H9 (cell line): ENCODE results near the gene WNT7B. TPM values are rescaled to one million over a fixed set of nuclear protein-coding genes. Genes with fewer than 3 reads are reported as not detected.

ENCODE experiments used
- DNase-seq: peaks from one replicate; pipeline ENCODE4 v3.0.0-alpha.2; 2017
- H2AFZ ChIP-seq: one replicate; pipeline ENCODE4 v1.6.1; 2013; ENCODE audit warnings: mild to moderate bottlenecking, low read length, control low read depth, moderate library complexity
- H2AK5ac ChIP-seq: 2 replicates; pipeline ENCODE4 v1.6.1; 2013; ENCODE audit warnings: low read length, control low read depth, mixed read lengths; ENCODE audit not compliant: insufficient read length
- H2BK120ac ChIP-seq: one replicate; pipeline ENCODE4 v1.6.1; 2013; ENCODE audit warnings: low read depth, mild to moderate bottlenecking, low read length, control low read depth, inconsistent platforms; ENCODE audit not compliant: poor library complexity, severe bottlenecking
- H2BK12ac ChIP-seq: 2 replicates; pipeline ENCODE4 v1.6.1; 2013; ENCODE audit warnings: low read length, control low read depth, mixed read lengths, low read depth; ENCODE audit not compliant: insufficient read length
- H2BK15ac ChIP-seq: 2 replicates; pipeline ENCODE4 v1.6.1; 2013; ENCODE audit warnings: low read depth, low read length, control low read depth
- H2BK20ac ChIP-seq: one replicate; pipeline ENCODE4 v1.6.1; 2013; ENCODE audit warnings: low read depth, mild to moderate bottlenecking, low read length, control low read depth, inconsistent platforms; ENCODE audit not compliant: poor library complexity, severe bottlenecking
- H2BK5ac ChIP-seq: 2 replicates; pipeline ENCODE4 v1.6.1; 2013; ENCODE audit warnings: low read length, control low read depth, mixed read lengths; ENCODE audit not compliant: insufficient read length
- H3K14ac ChIP-seq: 2 replicates; pipeline ENCODE4 v1.6.1; 2013; ENCODE audit warnings: low read length, control low read depth; ENCODE audit not compliant: insufficient read depth
- H3K18ac ChIP-seq: 2 replicates; pipeline ENCODE4 v1.6.1; 2013; ENCODE audit warnings: low read depth, mild to moderate bottlenecking, mixed read lengths, low read length, control low read depth; ENCODE audit not compliant: insufficient read length
- H3K23ac ChIP-seq: 2 replicates; pipeline ENCODE4 v1.6.1; 2013; ENCODE audit warnings: low read length, control low read depth, mixed read lengths, low read depth; ENCODE audit not compliant: insufficient read length
- H3K23me2 ChIP-seq: 2 replicates; pipeline ENCODE4 v1.6.1; 2013; ENCODE audit warnings: low read depth, mild to moderate bottlenecking, mixed read lengths, low read length, control low read depth; ENCODE audit not compliant: insufficient read length, poor library complexity, severe bottlenecking
- H3K27ac ChIP-seq: 2 replicates; pipeline ENCODE4 v1.5.1; 2013; ENCODE audit warnings: low read length, control low read depth, mixed read lengths, low read depth; ENCODE audit not compliant: insufficient read length
- H3K27me3 ChIP-seq: 2 replicates; pipeline ENCODE4 v1.6.1; 2013; ENCODE audit warnings: low read length, control low read depth, inconsistent platforms; ENCODE audit not compliant: insufficient read depth
- H3K4ac ChIP-seq: 2 replicates; pipeline ENCODE4 v1.6.1; 2013; ENCODE audit warnings: low read depth, mild to moderate bottlenecking, control low read depth, inconsistent platforms, low read length, moderate library complexity
- H3K4me1 ChIP-seq: 2 replicates; pipeline ENCODE4 v1.6.1; 2013; ENCODE audit warnings: low read length, control low read depth, inconsistent platforms; ENCODE audit not compliant: insufficient read depth
- H3K4me2 ChIP-seq: 2 replicates; pipeline ENCODE4 v1.6.1; 2013; ENCODE audit warnings: low read length, control low read depth, mixed read lengths; ENCODE audit not compliant: insufficient read length, insufficient read depth
- H3K56ac ChIP-seq: 2 replicates; pipeline ENCODE4 v1.6.1; 2013; ENCODE audit warnings: low read depth, mild to moderate bottlenecking, mixed read lengths, low read length, control low read depth; ENCODE audit not compliant: insufficient read length
- H3K79me1 ChIP-seq: 2 replicates; pipeline ENCODE4 v1.6.1; 2013; ENCODE audit warnings: low read depth, mild to moderate bottlenecking, moderate library complexity, low read length, control low read depth, inconsistent platforms; ENCODE audit not compliant: insufficient read depth, poor library complexity, severe bottlenecking
- H3K79me2 ChIP-seq: 2 replicates; pipeline ENCODE4 v1.6.1; 2013; ENCODE audit warnings: low read length, control low read depth, inconsistent platforms; ENCODE audit not compliant: insufficient read depth
- H3K9ac ChIP-seq: 2 replicates; pipeline ENCODE4 v1.6.1; 2013; ENCODE audit warnings: low read length, control low read depth, mixed read lengths; ENCODE audit not compliant: insufficient read length; ENCODE audit errors: extremely low read depth
- H3K9me3 ChIP-seq: one replicate; pipeline ENCODE4 v1.6.1; 2013; ENCODE audit warnings: low read depth, low read length, inconsistent platforms; ENCODE audit not compliant: control insufficient read depth
- H3T11ph ChIP-seq: one replicate; pipeline ENCODE4 v1.6.1; 2013; ENCODE audit warnings: mild to moderate bottlenecking, low read length, control low read depth, inconsistent platforms
- H4K20me1 ChIP-seq: one replicate; pipeline ENCODE4 v1.6.1; 2013; ENCODE audit not compliant: control insufficient read depth, insufficient read length, insufficient read depth
- H4K5ac ChIP-seq: 2 replicates; pipeline ENCODE4 v1.6.1; 2013; ENCODE audit warnings: low read depth, mild to moderate bottlenecking, mixed read lengths, low read length, control low read depth; ENCODE audit not compliant: insufficient read length
- H4K8ac ChIP-seq: replicated peaks from 2 replicates; pipeline ENCODE4 v1.6.1; 2013; ENCODE audit warnings: low read length, control low read depth, mixed read lengths, low read depth; ENCODE audit not compliant: insufficient read length
- H4K91ac ChIP-seq: 2 replicates; pipeline ENCODE4 v1.6.1; 2013; ENCODE audit warnings: low read depth, mild to moderate bottlenecking, moderate library complexity, mixed read lengths, low read length, control low read depth; ENCODE audit not compliant: insufficient read length
- H3K27ac Mint-ChIP-seq, 3 experiments: 2 replicates in 2 of 3; 3 replicates in 1 of 3; pipeline ENCODE4 v1.8.0; 2020 to 2021; ENCODE audit warnings: mixed read lengths in 3 of 3, mild to moderate bottlenecking in 1 of 3, moderate library complexity in 1 of 3
- H3K27me3 Mint-ChIP-seq: 2 replicates; pipeline ENCODE4 v1.8.0; 2021; ENCODE audit warnings: low read depth, mild to moderate bottlenecking, moderate library complexity, mixed read lengths
- H3K36me3 Mint-ChIP-seq, 3 experiments: 2 replicates in 2 of 3; 3 replicates in 1 of 3; pipeline ENCODE4 v1.8.0; 2020 to 2021; ENCODE audit warnings: low read depth in 3 of 3, mixed read lengths in 3 of 3; ENCODE audit not compliant: insufficient read depth in 1 of 3
- H3K4me1 Mint-ChIP-seq, 2 experiments: 2 replicates each; pipeline ENCODE4 v1.8.0; 2020; ENCODE audit warnings: mixed read lengths in 2 of 2
- H3K4me3 Mint-ChIP-seq, 2 experiments: 2 replicates in 1 of 2; 3 replicates in 1 of 2; pipeline ENCODE4 v1.8.0; 2020 to 2021; ENCODE audit warnings: mild to moderate bottlenecking in 2 of 2, mixed read lengths in 2 of 2, moderate library complexity in 1 of 2
- H3K9me3 Mint-ChIP-seq, 2 experiments: 2 replicates in 1 of 2; 3 replicates in 1 of 2; pipeline ENCODE4 v1.8.0; 2020; ENCODE audit warnings: mild to moderate bottlenecking in 2 of 2, mixed read lengths in 2 of 2, moderate library complexity in 1 of 2
- WGBS: extraction: QIAGEN DNeasy Blood & Tissue Kit; methylation state at CpG from one replicate; pipeline ENCODE4 v1.1.7; 2013; ENCODE audit warnings: missing lambda C conversion rate, low lambda C conversion rate, mixed read lengths; ENCODE audit not compliant: insufficient read length; ENCODE audit errors: extremely low coverage; 5-methylcytosine and 5-hydroxymethylcytosine counted together
- total RNA-seq: library from RNA; stranded (reverse); gene quantifications from 2 replicates; pipeline ENCODE4 v1.2.1, GENCODE V29; 2021
- TF ChIP-seq, protein P1 (sequence below): fragments of 200-600 bp; sonication (generic); conservative IDR thresholded peaks from 3 replicates; pipeline ENCODE4 v1.8.0; 2021; ENCODE audit warnings: antibody characterized with exemption, mild to moderate bottlenecking

Gene WNT7B
- total RNA-seq, 1 experiment from 2014 or later: 0.09 TPM

DNA sequence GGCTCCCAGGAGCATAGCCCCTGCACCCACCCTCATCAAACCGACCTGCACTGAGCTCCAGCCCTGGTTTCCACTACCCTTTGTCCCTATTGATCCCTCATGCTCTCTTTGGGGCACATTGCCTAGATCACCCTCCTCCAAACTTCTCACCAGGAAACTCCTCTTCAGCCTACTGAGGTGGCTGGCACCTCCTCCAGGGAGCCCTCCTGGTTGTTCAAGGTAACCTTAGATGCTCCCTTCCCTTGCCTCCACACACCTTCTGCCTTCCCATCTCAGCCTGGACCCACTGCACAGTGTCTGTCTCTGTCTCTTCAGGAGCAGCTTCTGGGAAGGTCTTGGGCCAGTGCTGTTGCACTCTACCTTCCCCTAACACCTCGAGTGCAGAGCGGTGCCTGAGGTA lies 15.8 kb upstream of the WNT7B start:
- H3K9me3 Mint-ChIP-seq: peaks cover 2 to 4% of the 10 kb centered on the region in 2 experiments; a peak in 2 of 5 replicates
- H2BK5ac ChIP-seq: no peak overlapping the region
- H3K4me2 ChIP-seq: no peak overlapping the region
- no peak overlapping the region for H2BK12ac ChIP-seq
- H4K20me1 ChIP-seq: no peaks in the 10 kb centered on the region
- no peaks in the 10 kb centered on the region for H3K9me3 ChIP-seq
- no peak overlapping the region for H2AK5ac ChIP-seq
- H4K5ac ChIP-seq: no peak overlapping the region
- WGBS: no CpG with 5 or more reads among the region's 3 CpGs
- no peak overlapping the region; the same call in 1 of the 2 replicates for H3K14ac ChIP-seq
- H3K9ac ChIP-seq: no peak overlapping the region
- TF ChIP-seq, protein P1, sequence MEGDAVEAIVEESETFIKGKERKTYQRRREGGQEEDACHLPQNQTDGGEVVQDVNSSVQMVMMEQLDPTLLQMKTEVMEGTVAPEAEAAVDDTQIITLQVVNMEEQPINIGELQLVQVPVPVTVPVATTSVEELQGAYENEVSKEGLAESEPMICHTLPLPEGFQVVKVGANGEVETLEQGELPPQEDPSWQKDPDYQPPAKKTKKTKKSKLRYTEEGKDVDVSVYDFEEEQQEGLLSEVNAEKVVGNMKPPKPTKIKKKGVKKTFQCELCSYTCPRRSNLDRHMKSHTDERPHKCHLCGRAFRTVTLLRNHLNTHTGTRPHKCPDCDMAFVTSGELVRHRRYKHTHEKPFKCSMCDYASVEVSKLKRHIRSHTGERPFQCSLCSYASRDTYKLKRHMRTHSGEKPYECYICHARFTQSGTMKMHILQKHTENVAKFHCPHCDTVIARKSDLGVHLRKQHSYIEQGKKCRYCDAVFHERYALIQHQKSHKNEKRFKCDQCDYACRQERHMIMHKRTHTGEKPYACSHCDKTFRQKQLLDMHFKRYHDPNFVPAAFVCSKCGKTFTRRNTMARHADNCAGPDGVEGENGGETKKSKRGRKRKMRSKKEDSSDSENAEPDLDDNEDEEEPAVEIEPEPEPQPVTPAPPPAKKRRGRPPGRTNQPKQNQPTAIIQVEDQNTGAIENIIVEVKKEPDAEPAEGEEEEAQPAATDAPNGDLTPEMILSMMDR: no peak
- no peak overlapping the region for H4K91ac ChIP-seq
- H3K4me1 ChIP-seq: no peaks in the 10 kb centered on the region
- no peak for DNase-seq
- no peak overlapping the region for H3K23ac ChIP-seq
- peaks cover 1 to 2% of the 10 kb centered on the region in 2 experiments; a peak in 2 of 4 replicates for H3K4me1 Mint-ChIP-seq
- H3K27me3 ChIP-seq: no peaks in the 10 kb centered on the region
- H3T11ph ChIP-seq: no peak overlapping the region
- H3K4me3 Mint-ChIP-seq: no peak overlapping the region
- no peak overlapping the region for H3K56ac ChIP-seq
- H2AFZ ChIP-seq: no peak overlapping the region
- no peak overlapping the region for H2BK15ac ChIP-seq
- no peak overlapping the region for H3K18ac ChIP-seq
- peaks cover 16% of the 10 kb centered on the region for H3K27me3 Mint-ChIP-seq
- no peaks in the 10 kb centered on the region for H3K23me2 ChIP-seq
- no peak overlapping the region for H4K8ac ChIP-seq
- H3K36me3 Mint-ChIP-seq: peaks cover 0 to 3% (median 0%) of the 10 kb centered on the region in 3 experiments; a peak in 1 of 7 replicates
- H3K79me2 ChIP-seq: no peaks in the 10 kb centered on the region
- H3K4ac ChIP-seq: no peak overlapping the region
- H3K79me1 ChIP-seq: no peaks in the 10 kb centered on the region
- H2BK120ac ChIP-seq: no peak overlapping the region
- no peak overlapping the region for H3K27ac ChIP-seq
- H2BK20ac ChIP-seq: no peak overlapping the region
- no peak overlapping the region for H3K27ac Mint-ChIP-seq
